GM21528 (cell line): ENCODE results near the gene PCSK6.

Experiments used
- ATAC-seq: cut with Tn5 transposase; IDR thresholded peaks from one replicate; pipeline ENCODE4 v1.9.1; 2021; ENCODE audit warnings: mild to moderate bottlenecking, moderate library complexity; ENCODE audit not compliant: unreplicated experiment, low FRiP score

PCSK6 gene

GRCh38 chr15:101266787-101267186 lies 222.7 kb downstream of the PCSK6 start:
- ATAC-seq: no peak

DNA sequence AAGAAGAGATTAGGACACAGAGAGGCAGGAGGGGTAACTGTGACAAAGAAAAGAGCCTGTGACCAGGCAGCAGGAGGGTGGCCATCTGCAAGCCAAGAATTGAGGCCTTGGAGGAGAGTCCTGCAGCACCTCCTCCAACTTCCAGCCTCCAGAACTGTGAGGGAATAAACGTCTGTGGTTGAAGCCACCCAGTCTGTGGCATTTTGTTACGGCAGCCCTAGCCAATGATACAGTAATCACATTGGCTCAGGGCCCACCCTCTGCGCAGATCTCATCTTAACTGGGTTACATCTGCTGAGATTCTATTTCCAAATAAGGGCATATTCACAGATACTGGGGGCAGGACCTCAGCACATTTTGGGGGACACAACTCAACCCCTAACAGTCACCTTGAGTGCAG lies 223.5 kb downstream of the PCSK6 start:
- ATAC-seq: no peak

GRCh38 chr15:101264911-101265641 lies 224.4 kb downstream of the PCSK6 start:
- ATAC-seq: no peak

DNA sequence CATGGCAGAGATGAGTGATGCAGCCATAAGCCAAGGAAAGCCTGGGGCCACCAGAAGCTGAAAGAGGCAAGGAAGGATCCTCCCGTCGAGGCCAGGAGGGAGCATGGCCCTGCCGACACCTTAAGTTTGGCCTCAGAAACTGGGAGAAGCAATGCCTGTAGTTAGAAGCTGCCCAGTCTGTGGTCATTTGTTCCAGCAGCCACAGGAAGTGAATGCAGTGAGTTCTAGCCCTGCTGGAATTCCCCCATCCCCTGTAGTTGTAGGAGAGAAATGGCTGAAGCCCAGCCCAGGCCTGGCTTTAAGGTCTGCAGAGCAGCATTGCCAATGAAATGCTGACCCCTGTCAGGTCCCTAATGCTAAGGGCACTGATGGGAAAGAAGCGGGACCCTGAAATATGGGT lies 225.5 kb downstream of the PCSK6 start:
- no peak for ATAC-seq

DNA sequence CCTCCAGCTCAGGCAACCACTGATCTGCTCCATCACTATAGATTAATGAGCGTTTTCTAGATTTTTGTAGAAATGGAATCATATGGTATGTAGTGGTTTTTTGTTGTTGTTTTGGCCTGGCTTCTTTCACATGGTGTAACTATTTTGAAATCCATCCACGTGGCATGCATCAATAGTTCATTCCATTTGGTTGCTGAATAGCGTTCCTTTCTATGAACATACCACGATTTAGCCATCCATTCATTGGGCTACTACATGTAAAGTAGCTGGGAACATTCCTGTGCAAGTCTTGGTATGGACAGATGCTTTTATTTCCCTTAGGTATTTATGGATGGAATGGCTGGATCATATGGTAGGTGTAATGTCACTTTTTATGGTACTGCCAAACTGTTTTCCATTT lies 227.0 kb downstream of the PCSK6 start:
- ATAC-seq: no peak

GRCh38 chr15:101258238-101259144 lies 231.0 kb downstream of the PCSK6 start:
- no peak for ATAC-seq

GRCh38 chr15:101256757-101257156 lies 232.8 kb downstream of the PCSK6 start:
- ATAC-seq: no peak

DNA sequence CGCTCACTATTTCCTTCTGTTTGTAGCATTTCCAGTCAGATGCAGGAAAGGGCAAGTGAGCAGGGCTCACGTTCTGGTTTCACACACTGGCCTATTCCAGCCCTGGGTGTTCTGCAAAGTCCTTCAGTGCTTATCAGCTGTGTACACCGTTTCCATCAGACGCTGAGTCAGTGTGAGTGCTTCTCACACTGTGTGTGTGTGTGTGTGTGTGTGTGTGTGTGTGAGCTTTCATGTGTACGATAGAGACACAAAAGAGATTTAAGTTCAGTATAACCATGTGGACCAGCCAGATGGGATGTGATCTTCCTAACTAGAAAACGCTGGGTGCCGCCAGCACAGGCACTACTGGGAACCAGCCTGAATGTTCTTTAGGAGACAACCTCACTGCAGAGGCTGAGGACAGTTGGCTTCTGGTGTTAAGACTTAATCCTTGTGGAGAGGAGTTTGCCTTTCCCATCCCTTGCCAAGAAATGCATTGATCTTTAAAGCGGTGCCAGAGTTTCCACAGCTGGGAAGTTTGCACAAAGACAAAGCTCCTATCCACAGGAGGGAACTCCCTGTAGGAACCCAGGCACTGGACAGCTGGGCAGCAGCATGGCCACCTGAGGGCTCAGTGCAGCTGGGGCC lies 233.8 kb downstream of the PCSK6 start:
- ATAC-seq: no peak

DNA sequence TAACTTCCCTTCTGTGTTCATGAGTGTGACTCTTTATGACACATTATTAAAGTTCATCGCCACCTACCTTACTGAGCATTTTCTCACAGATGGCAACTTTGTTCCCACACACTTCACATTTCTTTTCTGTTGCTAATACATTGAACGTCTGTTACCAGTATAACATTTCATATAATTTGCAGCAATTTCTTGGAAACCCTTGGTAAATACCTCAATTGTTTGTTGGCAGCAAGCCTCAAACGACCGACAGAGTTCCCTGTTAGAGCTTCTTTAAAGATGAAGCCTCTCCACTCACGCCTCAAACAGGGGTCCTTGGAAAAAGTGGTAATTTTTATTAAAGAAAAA lies 234.5 kb downstream of the PCSK6 start:
- ATAC-seq: no peak

DNA sequence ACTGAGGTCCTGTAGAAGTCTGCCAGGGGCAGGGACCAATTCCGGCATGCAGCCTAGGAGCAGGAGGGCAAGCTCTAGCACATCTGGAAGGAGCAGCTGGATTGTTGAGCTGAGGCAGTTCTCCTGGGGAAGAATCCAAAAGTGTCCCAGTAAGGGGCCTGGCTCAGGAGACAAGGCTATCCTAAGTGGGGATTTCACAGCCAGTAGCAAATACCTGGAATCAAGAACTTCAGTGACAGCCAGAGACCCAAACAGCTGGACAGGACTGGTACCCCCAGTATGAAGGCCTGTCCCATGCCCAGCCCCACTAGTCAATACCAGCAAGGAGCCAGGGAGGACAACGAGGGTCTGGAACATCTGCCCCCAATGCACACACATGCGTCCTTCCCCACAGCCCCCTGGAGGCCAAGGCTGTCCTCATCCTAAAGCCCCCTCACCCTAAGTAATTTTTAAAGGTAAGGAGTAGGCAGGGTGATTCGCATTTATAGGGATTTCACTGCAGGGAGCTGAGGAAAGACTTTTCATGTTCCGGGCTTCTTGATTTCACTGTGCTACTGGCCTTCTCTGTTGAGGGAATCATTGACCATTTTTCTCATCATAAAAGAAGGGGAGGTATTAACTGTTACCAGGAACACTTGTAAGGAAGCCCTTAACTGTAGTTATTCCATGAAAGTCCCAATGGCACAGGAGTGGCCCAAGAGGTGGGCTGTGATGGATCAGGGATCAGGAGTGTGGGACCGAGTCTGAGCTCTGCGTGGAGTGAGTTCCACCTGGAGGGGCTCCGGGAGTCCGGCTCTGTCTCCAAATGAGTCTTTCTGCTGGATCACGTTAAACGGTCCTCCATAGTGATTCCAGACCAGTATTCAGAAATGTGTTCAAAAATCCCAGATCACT lies 235.1 kb downstream of the PCSK6 start:
- no peak for ATAC-seq
